ENCODE data around the gene ITPK1.

DNA sequence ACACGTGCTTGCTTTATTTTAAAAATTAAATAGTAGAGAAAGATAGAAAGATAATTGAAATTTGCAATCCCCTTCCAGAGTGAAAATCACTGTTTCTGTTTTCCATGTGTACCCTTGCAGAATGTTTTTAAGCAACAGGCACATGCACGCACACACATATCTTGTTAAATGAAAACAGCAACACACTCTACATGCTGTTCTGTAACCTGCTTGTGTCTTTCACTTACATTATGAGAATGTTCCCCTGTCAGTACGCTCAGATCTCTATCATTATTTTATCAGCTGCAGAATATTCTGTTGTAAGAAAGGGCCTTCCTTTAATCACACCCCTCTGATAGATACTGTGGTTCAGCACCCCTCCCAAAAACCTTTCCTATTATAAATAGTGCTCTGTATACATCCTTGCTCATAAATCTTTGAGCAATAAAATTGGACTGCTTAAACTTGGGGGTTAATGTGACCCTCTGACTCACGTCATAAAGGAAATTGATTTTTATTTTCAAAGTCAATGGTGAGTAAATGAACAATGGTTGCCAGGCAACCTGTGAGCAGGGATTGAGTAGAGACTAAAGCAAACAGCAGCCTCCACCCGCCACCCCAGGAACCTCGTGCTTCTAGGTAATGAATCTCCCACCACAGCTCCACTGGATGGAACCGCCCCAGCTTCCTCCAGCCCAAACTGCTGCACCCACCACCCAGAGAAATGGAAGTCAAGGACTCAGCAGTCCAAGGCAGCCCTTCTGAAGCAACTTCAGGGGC lies 224.7 kb downstream of the ITPK1 start:
- TF ChIP-seq, protein P1, sequence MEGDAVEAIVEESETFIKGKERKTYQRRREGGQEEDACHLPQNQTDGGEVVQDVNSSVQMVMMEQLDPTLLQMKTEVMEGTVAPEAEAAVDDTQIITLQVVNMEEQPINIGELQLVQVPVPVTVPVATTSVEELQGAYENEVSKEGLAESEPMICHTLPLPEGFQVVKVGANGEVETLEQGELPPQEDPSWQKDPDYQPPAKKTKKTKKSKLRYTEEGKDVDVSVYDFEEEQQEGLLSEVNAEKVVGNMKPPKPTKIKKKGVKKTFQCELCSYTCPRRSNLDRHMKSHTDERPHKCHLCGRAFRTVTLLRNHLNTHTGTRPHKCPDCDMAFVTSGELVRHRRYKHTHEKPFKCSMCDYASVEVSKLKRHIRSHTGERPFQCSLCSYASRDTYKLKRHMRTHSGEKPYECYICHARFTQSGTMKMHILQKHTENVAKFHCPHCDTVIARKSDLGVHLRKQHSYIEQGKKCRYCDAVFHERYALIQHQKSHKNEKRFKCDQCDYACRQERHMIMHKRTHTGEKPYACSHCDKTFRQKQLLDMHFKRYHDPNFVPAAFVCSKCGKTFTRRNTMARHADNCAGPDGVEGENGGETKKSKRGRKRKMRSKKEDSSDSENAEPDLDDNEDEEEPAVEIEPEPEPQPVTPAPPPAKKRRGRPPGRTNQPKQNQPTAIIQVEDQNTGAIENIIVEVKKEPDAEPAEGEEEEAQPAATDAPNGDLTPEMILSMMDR (conservative IDR thresholded peaks at IDR 0.05 in 1 of 2, IDR thresholded peaks at IDR 0.05 in 1 of 2; ENCODE audit: extremely low read depth in 1 of 2, insufficient read depth in 1 of 2, low read depth in 1 of 2, low read length in 2 of 2), result no peak
- no peak for TF ChIP-seq EZH2 (IDR thresholded peaks at IDR 0.05; ENCODE audit: borderline replicate concordance, low read length)

Data from mammary epithelial cell (primary cell).